ENCODE results near the gene H1-8. TPM values are rescaled to one million over a fixed set of nuclear protein-coding genes. Genes with fewer than 3 reads are reported as not detected.
A peak's percentile ranks its signal among the peaks of the same experiment; 100 is the strongest.

H1-8 gene
- polyA plus RNA-seq, 3 donors from 2014 or later = not detected

DNA sequence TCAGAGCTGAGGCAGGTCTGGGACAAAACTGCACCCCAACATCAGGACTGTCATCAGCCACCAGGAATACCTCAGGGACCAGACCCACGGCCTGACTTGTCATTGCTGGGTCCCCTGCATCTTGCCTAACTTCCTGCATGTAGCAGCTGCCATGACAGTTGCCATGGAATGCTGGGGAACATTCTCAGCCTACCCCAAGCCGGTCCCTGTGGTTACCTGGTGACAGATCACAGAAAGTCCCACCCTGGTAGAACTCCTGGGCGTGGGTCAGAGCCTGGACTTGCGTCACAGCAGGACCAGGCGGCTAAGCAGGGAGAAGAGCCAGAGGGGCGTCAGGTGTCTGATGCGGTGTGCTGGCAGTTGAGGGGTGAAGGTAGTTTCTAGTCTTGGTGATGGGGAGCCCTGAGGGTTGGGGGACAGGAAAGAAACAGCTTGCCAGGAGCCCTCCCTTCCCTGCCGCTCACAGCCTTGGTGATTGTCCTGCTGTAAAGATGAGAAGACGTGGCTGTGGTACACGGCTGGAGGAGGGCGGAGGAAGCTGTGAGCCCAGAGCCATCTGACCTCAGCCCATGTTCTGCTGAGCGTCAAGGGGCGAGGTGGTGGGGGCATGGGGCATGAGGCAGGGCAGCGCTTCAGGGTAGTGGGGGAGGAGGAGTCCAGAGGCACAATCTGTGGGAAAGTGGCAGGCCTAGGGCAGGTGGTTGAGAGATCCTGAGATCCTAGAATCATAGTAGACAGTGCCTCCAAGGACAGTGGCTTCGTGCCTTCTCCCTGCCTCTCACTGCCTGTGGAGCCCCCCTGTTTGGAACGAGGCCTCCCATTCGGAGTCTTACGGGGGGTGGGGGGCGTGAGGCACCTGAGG lies 5.4 kb downstream of the H1-8 start:
- Mint-ChIP-seq H3K27me3 (ENCODE audit: low read depth in 3 of 3) (peaks cover 0 to 10% (median 4%) of the 10 kb centered on the region in 3 donors), H3K9me3 (no peaks in the 10 kb centered on the region), H3K4me3 (no peak overlapping the region), H3K27ac (peak overlapping the region in 1 of 6 donors; percentile 27), H3K36me3 (no peaks in the 10 kb centered on the region), H3K4me1 (peaks cover 7 to 10% of the 10 kb centered on the region in 2 donors)
- no peak for DNase-seq

DNA sequence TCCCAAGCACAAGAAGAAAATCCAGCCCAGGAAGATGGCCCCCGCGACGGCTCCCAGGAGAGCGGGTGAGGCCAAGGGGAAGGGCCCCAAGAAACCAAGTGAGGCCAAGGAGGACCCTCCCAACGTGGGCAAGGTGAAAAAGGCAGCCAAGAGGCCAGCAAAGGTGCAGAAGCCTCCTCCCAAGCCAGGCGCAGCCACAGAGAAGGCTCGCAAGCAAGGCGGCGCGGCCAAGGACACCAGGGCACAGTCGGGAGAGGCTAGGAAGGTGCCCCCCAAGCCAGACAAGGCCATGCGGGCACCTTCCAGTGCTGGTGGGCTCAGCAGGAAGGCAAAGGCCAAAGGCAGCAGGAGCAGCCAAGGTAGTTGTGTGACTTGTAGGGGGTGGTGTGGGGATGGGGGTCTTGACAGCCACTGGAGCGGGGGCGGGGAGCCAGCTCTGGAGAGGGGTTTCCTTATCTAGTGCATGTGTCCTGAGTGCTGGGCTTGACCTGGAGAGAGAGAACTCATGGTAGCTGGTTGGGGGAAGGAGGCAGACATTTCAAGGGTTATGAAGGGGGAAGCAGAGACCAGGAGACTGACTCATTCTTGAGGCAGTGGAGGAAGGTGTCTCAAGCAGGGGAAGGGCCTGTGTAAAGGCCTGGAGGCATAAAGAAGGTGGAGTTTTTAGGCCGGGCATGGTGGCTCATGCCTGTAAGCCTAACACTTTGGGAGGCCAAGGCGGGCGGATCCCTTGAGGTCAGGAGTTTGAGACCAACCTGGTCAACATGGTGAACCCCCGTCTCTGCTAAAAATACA lies 6.2 kb downstream of the H1-8 start:
- H3K36me3 Mint-ChIP-seq = peaks cover 0 to 4% (median 0%) of the 10 kb centered on the region in 3 donors
- peak overlapping the region in 3 of 6 donors; percentile 27 to 64 (median 40) for H3K27ac Mint-ChIP-seq
- H3K4me3 Mint-ChIP-seq = no peak overlapping the region
- DNase-seq = no peak
- peaks cover 16 to 18% of the 10 kb centered on the region in 2 donors for H3K4me1 Mint-ChIP-seq
- H3K27me3 Mint-ChIP-seq (ENCODE audit: low read depth in 3 of 3) = peaks cover 0 to 13% (median 2%) of the 10 kb centered on the region in 3 donors
- no peaks in the 10 kb centered on the region for H3K9me3 Mint-ChIP-seq

GRCh38 chr3:129549805-129550204 lies 6.8 kb downstream of the H1-8 start:
- no peaks in the 10 kb centered on the region for H3K9me3 Mint-ChIP-seq

DNA sequence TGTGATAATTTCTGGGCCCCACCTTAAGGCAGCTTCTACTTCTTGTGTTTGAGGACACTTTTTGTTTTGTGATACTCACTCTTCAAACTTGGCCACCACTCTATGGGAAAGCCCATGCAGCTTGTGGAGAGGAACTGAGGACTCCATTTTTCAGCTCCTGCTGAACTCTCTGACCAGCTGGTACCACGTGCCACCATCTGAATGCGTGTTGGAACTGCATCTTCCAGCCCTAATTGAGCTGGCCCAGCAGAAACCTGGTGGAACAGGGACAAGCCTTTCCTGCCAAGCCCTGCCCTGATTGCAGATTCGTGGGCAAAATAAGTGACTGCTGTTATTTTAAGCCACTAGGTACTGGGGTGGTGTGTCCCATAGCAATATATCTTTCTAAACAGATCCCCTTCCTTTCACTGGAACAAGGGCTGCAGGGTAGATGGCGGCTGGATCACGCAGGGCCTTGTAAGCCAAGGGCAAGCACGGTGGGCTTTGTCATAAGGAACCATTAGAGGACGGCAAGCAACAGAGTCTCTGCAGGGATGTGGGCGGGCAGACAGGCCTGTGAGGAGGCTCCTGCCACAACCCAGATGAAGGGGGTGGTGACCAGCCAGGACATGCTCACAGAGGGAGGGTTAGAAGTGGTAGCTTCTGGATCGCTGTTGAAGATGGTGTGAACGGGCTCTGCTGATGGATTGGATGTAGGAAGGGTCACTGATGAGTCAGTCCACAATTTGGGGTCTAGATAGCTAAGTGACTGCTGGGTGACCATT lies 9.5 kb downstream of the H1-8 start:
- Mint-ChIP-seq H3K27ac (peak overlapping the region in 4 of 6 donors; percentile 32 to 69 (median 55)), H3K9me3 (no peaks in the 10 kb centered on the region)
- DNase-seq = no peak

More at GRCh38 chr3:129549805-129550204, 6.8 kb downstream of the H1-8 start:
- Mint-ChIP-seq H3K4me3 (no peak overlapping the region), H3K4me1 (peaks cover 22 to 24% of the 10 kb centered on the region in 2 donors), H3K27me3 (ENCODE audit: low read depth in 3 of 3) (peaks cover 0 to 13% (median 8%) of the 10 kb centered on the region in 3 donors), H3K36me3 (peaks cover 0 to 9% (median 0%) of the 10 kb centered on the region in 3 donors), H3K27ac (peak overlapping the region in 3 of 6 donors; percentile 26 to 30 (median 30))
- no peak for DNase-seq

DNA sequence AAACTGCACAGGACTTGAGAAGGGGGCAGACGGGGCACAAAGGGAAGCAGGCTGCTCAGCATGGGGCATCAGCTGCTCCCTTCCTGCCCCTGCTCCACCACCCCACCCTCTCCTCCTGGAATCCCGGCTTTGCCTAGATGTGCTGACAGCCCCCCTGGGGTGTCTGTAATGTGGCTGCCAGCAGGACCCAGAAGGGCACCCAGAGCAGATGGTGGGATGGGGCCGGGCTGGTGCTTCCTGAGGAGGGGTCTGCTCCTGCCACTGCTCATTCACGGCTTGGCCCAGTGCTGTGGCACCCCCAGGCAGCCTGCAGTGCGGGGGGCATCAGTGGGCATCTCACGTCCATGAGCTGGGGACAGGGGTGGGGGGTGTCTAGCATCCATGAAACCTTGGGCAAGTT lies 10.2 kb downstream of the H1-8 start:
- H3K4me1 Mint-ChIP-seq = peaks cover 38 to 43% of the 10 kb centered on the region in 2 donors
- peak overlapping the region in 1 of 5 donors; percentile 27 for H3K4me3 Mint-ChIP-seq
- no peaks in the 10 kb centered on the region for H3K9me3 Mint-ChIP-seq
- peaks cover under 1 to 19% (median 18%) of the 10 kb centered on the region in 3 donors for H3K27me3 Mint-ChIP-seq (ENCODE audit: low read depth in 3 of 3)
- DNase-seq = no peak
- peak overlapping the region in 1 of 6 donors; percentile 69 for H3K27ac Mint-ChIP-seq
- H3K36me3 Mint-ChIP-seq = peaks cover 0 to 15% (median 6%) of the 10 kb centered on the region in 3 donors

More for the DNA sequence above, 9.5 kb downstream of the H1-8 start:
- peak overlapping the region in 2 of 5 donors; percentile 22 to 38 for H3K4me3 Mint-ChIP-seq
- peaks cover 31 to 36% of the 10 kb centered on the region in 2 donors for H3K4me1 Mint-ChIP-seq
- peaks cover 0 to 9% (median under 1%) of the 10 kb centered on the region in 3 donors for H3K36me3 Mint-ChIP-seq
- H3K27me3 Mint-ChIP-seq (ENCODE audit: low read depth in 3 of 3) = peaks cover 0 to 13% (median 13%) of the 10 kb centered on the region in 3 donors

DNA sequence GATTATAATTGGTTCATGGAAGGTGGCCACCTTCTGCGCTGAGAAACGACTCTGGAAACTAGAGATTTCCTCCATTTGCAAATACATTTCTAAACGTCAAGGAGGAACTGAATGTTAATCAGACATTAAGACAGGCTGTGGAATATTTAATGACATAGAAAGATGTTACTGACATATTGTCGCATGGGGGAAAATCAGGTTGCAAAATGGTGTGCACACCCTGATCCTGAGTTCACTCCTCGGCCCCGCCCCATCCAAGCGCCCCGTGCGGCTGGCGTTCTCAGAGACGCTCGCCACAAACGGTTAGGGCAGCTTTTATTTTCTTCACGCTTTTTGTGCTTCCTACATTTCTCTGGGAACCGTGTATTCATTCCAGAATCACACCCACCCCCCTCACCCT lies 10.7 kb downstream of the H1-8 start:
- Mint-ChIP-seq H3K4me3 (peak overlapping the region in 4 of 5 donors; percentile 15 to 63 (median 30)), H3K36me3 (peaks cover 0 to 16% (median 6%) of the 10 kb centered on the region in 3 donors), H3K27ac (peak overlapping the region in 3 of 6 donors; percentile 1 to 55 (median 49)), H3K27me3 (ENCODE audit: low read depth in 3 of 3) (peaks cover 4 to 20% (median 18%) of the 10 kb centered on the region in 3 donors), H3K4me1 (peaks cover 44 to 48% of the 10 kb centered on the region in 2 donors), H3K9me3 (no peaks in the 10 kb centered on the region)
- no peak for DNase-seq

DNA sequence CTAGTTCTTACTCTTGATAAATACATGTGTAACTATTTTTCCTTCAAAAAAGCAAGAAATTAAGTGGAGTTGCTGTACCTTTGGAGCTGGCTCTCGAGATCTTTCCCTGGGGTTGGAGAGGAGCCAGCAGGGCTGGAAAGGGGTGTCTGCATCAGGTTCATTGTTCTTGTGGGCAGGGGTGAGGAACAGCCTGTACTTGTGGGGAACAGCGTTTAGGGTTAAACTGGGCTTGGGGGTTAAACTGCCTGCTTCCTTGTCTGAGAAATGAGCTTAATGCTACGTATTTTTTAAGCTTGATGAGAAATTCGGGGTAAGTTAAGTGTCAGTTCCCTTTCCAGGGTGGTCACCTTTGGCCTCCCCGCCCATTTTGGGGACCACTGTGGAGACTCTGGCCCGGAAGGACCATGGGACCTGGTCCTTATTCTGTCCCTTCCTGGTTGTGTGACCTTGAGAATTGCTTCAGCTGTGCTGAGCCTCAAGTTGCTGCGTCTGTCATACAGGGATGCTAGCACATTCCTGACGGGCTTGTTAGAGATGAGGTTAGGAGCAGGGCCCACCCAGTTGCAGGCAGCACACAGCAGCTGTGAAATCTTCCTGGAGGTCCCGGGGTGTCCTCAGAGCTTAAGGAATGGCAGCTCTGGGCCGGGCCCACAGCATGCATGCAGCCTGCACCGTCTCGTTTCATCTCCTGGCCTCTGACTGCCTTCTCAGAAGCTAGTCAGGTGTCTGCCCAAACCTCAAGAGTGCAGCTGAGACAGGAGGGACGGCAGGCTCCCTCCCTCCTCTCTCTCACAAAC lies 11.6 kb downstream of the H1-8 start:
- Mint-ChIP-seq H3K27ac (peak overlapping the region in 3 of 6 donors; percentile 47 to 67 (median 49)), H3K9me3 (no peaks in the 10 kb centered on the region), H3K4me3 (peak overlapping the region in 3 of 5 donors; percentile 19 to 63 (median 47)), H3K27me3 (ENCODE audit: low read depth in 3 of 3) (peaks cover 6 to 18% (median 18%) of the 10 kb centered on the region in 3 donors), H3K36me3 (peaks cover 0 to 16% (median 6%) of the 10 kb centered on the region in 3 donors), H3K4me1 (peaks cover 52% of the 10 kb centered on the region in 2 donors)
- no peak for DNase-seq

DNA sequence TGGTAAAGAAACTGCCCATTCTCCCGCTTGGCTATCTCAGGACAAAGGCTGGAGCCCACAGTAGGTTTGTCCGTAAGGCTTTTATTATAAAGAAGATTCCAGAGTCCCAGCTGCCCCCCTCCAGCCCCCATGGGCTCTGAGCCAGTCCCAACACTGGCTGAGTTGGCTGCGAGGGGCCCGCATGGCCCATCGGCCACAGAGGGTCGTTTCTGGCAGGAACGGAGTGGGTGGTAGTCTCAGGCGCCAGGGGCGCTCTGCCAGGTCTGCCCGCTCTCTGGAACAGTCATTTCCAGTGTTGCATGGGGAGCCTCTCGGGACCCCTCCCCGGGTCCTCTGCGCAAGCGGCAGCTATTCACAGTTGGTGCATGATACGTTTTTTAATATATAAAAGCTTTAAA lies 12.2 kb downstream of the H1-8 start:
- Mint-ChIP-seq H3K27ac (peak overlapping the region in 1 of 6 donors; percentile 67), H3K4me3 (no peak overlapping the region), H3K9me3 (no peaks in the 10 kb centered on the region)

GRCh38 chr3:129555616-129556357 lies 12.8 kb downstream of the H1-8 start:
- Mint-ChIP-seq H3K4me3 (no peak overlapping the region), H3K4me1 (peaks cover 54 to 56% of the 10 kb centered on the region in 2 donors), H3K27ac (no peak overlapping the region), H3K9me3 (no peaks in the 10 kb centered on the region), H3K36me3 (peaks cover 4 to 19% (median 8%) of the 10 kb centered on the region in 3 donors), H3K27me3 (ENCODE audit: low read depth in 3 of 3) (peaks cover 6 to 18% (median 16%) of the 10 kb centered on the region in 3 donors)
- no peak for DNase-seq

More for the DNA sequence above, 12.2 kb downstream of the H1-8 start:
- Mint-ChIP-seq H3K27me3 (ENCODE audit: low read depth in 3 of 3) (peaks cover 6 to 18% (median 18%) of the 10 kb centered on the region in 3 donors), H3K36me3 (peaks cover 0 to 16% (median 6%) of the 10 kb centered on the region in 3 donors), H3K4me1 (peaks cover 50 to 52% of the 10 kb centered on the region in 2 donors)
- no peak for DNase-seq

DNA sequence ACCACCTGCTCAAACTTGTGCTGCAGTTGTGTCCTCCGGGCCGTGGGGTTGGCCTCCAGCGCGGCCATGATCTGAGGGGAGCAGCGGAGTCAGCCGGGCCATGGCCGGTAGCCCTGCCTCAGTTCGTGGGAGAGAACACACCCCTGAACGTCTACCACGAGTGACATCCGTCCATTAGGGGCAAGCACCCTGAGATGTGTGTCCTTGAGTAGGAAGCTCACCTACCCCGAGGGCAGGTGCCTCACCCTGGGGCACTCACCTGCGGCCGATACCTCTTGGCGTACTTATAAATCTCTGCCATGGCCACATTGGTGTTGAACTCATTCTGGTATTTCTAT lies 13.4 kb downstream of the H1-8 start:
- Mint-ChIP-seq H3K4me3 (peak overlapping the region in 1 of 5 donors; percentile 49), H3K9me3 (no peaks in the 10 kb centered on the region), H3K27ac (no peak overlapping the region), H3K36me3 (peaks cover 5 to 21% (median 10%) of the 10 kb centered on the region in 3 donors), H3K27me3 (ENCODE audit: low read depth in 3 of 3) (peaks cover 6 to 18% (median 15%) of the 10 kb centered on the region in 3 donors), H3K4me1 (peaks cover 55 to 58% of the 10 kb centered on the region in 2 donors)
- no peak for DNase-seq

- Mint-ChIP-seq H3K27ac (peak overlapping the region in 1 of 6 donors; percentile 40), H3K36me3 (peaks cover 5 to 21% (median 10%) of the 10 kb centered on the region in 3 donors), H3K9me3 (no peaks in the 10 kb centered on the region), H3K4me3 (no peak overlapping the region), H3K27me3 (ENCODE audit: low read depth in 3 of 3) (peaks cover 6 to 18% (median 14%) of the 10 kb centered on the region in 3 donors), H3K4me1 (peaks cover 56 to 58% of the 10 kb centered on the region in 2 donors)
- DNase-seq = no peak
Observed at GRCh38 chr3:129556890-129557547, 14.0 kb downstream of the H1-8 start.
